Ureter (tissue), 1 donor: ENCODE data around the gene SINHCAF. TPM values are rescaled to one million over a fixed set of nuclear protein-coding genes. Genes with fewer than 3 reads are reported as not detected.

Experiments
- DNase-seq: peaks from one replicate; pipeline ENCODE4 v3.0.0-alpha.2; 2020; ENCODE audit warnings: low spot score
- total RNA-seq: library from RNA; stranded (reverse); gene quantifications from one replicate; pipeline ENCODE4 v1.2.4, GENCODE V29; 2023
- donor health status: DM: yes; HTN: yes; CAD: no.

SINHCAF gene
- total RNA-seq, 1 donor from 2014 or later: 88.4 TPM

DNA sequence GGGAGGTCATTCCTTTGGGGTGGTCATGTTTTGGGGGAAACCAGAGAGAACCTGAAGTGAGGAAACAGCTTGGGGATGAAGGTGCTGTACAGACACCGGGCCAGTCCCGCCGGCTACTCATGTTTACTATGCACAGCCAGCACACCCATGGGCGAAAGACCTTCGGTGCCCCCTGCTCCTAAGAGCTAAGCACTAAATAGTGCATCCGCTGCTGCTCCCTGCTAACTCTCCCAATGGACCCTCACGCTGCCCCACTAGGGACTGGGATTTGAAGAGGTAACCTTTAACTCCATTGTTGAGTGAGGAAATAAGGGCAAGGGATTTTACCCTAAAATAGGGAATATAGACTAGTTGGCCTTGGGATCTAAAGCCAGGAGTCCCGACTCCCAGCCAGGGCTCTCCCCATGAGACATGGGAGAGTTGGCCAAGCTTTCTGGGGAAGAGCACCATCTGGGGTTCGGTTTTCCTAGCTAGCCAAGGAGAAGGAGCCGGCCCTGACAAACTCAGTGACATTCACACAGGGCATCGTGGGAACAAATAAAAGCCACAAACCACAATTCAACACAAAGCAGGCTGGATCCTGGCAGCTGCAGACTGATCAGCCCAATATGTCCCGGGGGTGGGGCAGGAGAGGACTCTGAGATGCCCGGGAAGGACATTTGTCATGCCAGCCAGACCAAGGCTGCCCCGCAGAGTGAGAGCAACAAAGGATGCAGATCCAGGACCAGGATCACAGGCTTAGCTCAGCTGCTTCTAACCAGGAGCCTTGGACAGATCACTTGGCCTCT is 91.7 kb downstream of the SINHCAF start:
- DNase-seq: no peak

DNA sequence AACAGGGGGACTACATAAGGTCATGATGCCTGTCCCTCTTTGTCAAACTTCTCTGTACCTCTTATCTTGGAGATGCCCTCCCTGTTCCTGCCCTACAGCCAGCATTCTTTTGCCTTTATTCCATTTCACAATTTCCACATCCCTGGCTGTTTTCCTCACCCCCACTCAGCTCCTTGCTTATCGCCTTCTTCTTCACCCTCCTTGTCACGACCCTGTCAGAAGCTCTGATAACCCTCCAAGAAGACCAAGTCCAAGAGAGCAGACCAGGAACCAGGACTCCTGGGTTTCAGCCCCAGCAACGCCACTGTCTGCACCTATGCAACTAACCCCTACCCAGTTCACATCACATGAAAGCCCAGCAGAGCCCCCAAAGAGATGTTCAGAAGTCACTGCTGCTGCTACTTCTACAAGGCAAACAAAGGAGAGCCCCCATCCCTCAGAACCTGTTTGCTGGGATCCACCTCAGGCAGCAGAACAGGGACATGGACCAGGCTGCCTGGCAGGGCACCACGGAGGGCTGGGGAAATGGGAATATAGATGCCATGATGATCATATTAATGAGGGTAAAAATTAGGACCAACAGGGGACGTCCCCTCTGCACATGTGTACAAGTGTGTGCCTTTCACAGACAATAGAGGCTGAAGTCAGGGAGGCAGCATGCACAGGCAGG is 92.8 kb downstream of the SINHCAF start:
- no peak for DNase-seq

DNA sequence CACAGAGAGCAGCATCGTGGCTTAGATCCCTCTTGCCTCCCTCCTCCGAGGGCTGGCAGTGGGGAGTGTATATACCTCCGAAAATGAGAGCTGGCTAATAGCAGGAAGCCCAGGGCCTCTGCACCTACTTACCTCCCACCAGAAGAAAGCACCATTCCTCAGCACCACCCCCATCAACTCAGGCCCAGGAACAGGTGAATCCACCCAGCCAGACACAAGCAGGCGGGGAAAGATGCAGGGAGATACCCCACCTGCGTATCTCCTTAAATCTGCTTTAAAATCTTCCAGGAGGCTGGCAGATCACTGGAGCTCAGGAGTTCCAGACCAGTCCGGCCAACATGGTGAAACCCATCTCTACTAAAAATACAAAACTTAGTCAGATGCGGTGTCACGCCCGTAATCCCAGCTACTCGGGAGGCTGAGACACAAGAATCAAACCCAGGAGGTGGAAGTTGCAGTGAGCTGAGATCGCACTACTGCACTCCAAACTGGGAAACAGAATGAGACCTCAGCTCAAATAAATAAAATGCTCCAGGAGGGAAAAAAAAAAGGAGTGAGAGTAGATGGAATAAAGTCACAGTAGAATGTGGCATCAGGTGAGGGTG is 93.5 kb downstream of the SINHCAF start:
- DNase-seq: no peak

DNA sequence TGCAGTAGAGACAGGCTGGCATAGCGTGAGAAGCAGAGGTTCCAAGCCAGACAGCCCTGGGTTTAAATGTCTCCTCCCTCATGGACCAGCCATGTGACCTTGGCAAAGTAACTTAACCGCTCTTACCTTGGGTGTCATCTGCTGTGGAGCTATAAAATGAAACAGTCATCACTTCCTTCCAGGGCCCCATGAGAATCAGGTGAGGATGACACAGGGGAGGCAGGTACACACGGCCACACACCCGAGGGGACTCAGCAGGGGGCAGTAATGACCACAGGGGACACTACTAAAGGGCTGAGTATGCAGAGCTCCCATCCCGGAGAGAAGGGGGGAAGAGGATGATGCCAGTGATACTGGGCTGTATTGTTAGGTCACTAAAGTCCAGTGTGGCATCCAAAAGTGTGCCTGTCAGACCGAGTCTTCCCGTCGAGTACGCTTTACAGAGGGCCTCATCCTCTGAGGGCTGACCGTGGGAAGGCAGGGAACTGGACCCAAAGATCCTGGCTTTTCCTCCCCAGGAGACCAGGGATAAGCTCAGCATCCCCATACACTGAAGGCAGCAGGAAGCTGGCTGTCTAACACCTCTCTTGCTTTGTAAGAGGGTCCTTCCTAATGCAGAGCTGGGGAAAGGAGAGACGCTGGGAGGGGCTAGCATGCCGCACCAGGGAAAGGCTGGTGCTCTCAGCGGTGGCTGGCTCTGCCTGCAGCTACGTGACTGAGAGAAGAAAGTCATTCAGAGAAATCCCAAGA is 94.2 kb downstream of the SINHCAF start:
- no peak for DNase-seq
